Activated B cell treated with CpG ODN at 0.5 μM for 24 hours (primary cell): ENCODE data around the gene C21orf58. TPM values are rescaled to one million over a fixed set of nuclear protein-coding genes. Genes with fewer than 3 reads are reported as not detected.

Experiments used
- ATAC-seq: fragments of 200-7000 bp; cut with Tn5 transposase; one replicate; pipeline ENCODE4 v1.10.0; 2021; ENCODE audit warnings: low read depth, mild to moderate bottlenecking, moderate library complexity
- CTCF ChIA-PET: fragments of 350-600 bp; sonication (Branson Sonifier 250); formaldehyde crosslinking; loops from one replicate; lab custom pipeline; 2021; ENCODE audit warnings: antibody characterized with exemption; lab: Charles Lee
- POLR2A ChIA-PET: fragments of 350-600 bp; sonication (Branson Sonifier 250); formaldehyde crosslinking; loops from one replicate; lab custom pipeline; 2021; ENCODE audit warnings: antibody characterized with exemption; lab: Charles Lee
- DNase-seq: peaks from one replicate; pipeline ENCODE4 v3.0.0; 2022
- H3K27ac Mint-ChIP-seq: one replicate; pipeline ENCODE4 v1.8.0; 2020; ENCODE audit warnings: mixed read lengths
- H3K27me3 Mint-ChIP-seq: one replicate; pipeline ENCODE4 v1.8.0; 2021; ENCODE audit warnings: mixed read lengths
- H3K36me3 Mint-ChIP-seq: one replicate; pipeline ENCODE4 v1.8.0; 2021; ENCODE audit warnings: low read depth, mixed read lengths
- H3K4me1 Mint-ChIP-seq: one replicate; pipeline ENCODE4 v1.8.0; 2021; ENCODE audit warnings: mixed read lengths
- H3K4me3 Mint-ChIP-seq: one replicate; pipeline ENCODE4 v1.8.0; 2020; ENCODE audit warnings: mild to moderate bottlenecking, mixed read lengths
- H3K9me3 Mint-ChIP-seq: one replicate; pipeline ENCODE4 v1.8.0; 2020; ENCODE audit warnings: mixed read lengths
- intact Hi-C: fragments of 100-400 bp; cut with micrococcal nuclease; formaldehyde crosslinking; loops from one replicate; pipeline ENCODE4 v1.15.1; 2024
- total RNA-seq: library from RNA; stranded (reverse); gene quantifications from 2 replicates; pipeline ENCODE4 v1.2.3, GENCODE V29; 2022
- TF ChIP-seq, protein P1 (sequence below): fragments of 200-600 bp; IDR thresholded peaks from one replicate; pipeline ENCODE4 v1.8.0; 2022; ENCODE audit warnings: antibody characterized with exemption, mild to moderate bottlenecking

Gene C21orf58
- total RNA-seq, 1 donor from 2014 or later = 4.7 TPM

DNA sequence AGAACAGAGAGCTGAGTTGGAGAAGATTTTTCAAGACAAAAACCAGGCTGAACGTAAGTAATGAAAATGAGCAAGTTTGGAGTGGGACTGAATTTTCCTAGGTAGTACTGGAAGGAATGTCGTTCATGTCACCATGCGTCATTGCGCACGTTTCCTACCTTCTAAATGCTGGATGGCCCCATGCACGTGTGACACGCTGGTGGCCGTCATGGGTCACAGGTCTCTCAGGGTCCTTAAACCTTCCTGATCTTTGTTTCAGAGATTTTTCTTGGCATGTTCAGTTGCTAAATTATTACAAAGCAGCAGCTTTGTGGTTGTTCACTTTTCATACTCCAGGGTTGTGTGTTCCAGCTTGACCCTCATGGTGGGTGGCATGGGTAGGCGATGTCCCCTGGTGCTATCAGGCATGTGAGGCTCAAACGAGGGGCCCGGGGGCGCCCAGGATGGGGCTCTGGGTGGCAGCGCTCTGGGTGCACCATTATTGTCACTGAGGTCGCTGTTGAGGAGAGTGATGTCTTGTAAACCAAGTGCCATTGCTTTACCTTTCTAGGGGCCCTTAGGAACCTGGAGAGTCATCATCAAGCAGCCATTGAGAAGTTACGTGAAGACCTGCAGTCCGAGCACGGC is 25.6 kb upstream of the C21orf58 start:
- ChIA-PET CTCF (no interaction called here), POLR2A (no interaction called here)
- DNase-seq (no peak), ATAC-seq (no peak)
- TF ChIP-seq, protein P1, sequence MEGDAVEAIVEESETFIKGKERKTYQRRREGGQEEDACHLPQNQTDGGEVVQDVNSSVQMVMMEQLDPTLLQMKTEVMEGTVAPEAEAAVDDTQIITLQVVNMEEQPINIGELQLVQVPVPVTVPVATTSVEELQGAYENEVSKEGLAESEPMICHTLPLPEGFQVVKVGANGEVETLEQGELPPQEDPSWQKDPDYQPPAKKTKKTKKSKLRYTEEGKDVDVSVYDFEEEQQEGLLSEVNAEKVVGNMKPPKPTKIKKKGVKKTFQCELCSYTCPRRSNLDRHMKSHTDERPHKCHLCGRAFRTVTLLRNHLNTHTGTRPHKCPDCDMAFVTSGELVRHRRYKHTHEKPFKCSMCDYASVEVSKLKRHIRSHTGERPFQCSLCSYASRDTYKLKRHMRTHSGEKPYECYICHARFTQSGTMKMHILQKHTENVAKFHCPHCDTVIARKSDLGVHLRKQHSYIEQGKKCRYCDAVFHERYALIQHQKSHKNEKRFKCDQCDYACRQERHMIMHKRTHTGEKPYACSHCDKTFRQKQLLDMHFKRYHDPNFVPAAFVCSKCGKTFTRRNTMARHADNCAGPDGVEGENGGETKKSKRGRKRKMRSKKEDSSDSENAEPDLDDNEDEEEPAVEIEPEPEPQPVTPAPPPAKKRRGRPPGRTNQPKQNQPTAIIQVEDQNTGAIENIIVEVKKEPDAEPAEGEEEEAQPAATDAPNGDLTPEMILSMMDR = no peak
- no peaks in the 10 kb centered on the region for H3K9me3 Mint-ChIP-seq
- H3K4me3 Mint-ChIP-seq = no peak overlapping the region
- no peaks in the 10 kb centered on the region for H3K27me3 Mint-ChIP-seq
- intact Hi-C loops = no loop called here
- H3K36me3 Mint-ChIP-seq = peaks cover 90% of the 10 kb centered on the region
- H3K27ac Mint-ChIP-seq = no peak overlapping the region
- H3K4me1 Mint-ChIP-seq = no peaks in the 10 kb centered on the region

DNA sequence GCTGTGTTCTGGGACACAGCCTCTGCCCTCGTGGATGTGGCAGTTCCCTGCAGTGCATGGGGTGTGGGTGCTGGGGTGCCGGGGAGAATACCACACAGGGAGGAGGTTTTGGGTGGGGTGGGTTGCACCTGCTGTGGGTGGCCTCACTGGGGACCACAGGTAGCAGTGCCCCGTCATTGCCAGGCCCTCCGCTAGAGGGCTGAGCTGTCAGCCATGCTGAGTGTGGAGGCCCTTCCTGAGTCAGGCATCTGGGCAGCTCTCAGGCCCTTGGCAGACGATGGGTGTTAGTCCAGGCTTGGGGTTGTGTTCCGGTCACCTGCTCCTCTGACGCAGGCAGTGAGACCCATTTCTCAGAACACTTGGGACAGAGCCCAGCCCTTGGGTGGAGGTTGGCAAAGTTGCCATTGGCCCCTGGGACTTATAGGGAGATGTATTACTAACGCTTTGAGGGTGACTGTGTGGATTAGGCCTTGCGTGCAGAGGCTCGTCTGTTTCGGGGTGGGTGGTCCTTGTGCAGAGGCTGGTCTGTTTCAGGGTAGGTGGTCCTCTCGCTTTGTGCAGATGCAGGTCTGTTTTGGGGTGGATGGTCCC is 24.2 kb upstream of the C21orf58 start:
- Mint-ChIP-seq H3K27me3 (no peaks in the 10 kb centered on the region), H3K36me3 (peaks cover 84% of the 10 kb centered on the region), H3K27ac (no peak overlapping the region), H3K4me3 (no peak overlapping the region), H3K4me1 (no peaks in the 10 kb centered on the region), H3K9me3 (no peaks in the 10 kb centered on the region)
- intact Hi-C loops = no loop called here
- POLR2A ChIA-PET = no interaction called here
- no peak for ATAC-seq
- TF ChIP-seq, protein P1 = no peak
- DNase-seq = no peak
- CTCF ChIA-PET = no interaction called here

- H3K9me3 Mint-ChIP-seq = no peaks in the 10 kb centered on the region
- no peak overlapping the region for H3K4me3 Mint-ChIP-seq
- no peak overlapping the region for H3K27ac Mint-ChIP-seq
- TF ChIP-seq, protein P1 = no peak
- H3K27me3 Mint-ChIP-seq = no peaks in the 10 kb centered on the region
- POLR2A ChIA-PET = no interaction called here
- H3K4me1 Mint-ChIP-seq = no peaks in the 10 kb centered on the region
- ATAC-seq (no peak), DNase-seq (no peak)
- CTCF ChIA-PET = no interaction called here
- peaks cover 81% of the 10 kb centered on the region for H3K36me3 Mint-ChIP-seq
- intact Hi-C loops = no loop called here
Observed at GRCh38 chr21:46347203-46347550, 23.5 kb upstream of the C21orf58 start.

DNA sequence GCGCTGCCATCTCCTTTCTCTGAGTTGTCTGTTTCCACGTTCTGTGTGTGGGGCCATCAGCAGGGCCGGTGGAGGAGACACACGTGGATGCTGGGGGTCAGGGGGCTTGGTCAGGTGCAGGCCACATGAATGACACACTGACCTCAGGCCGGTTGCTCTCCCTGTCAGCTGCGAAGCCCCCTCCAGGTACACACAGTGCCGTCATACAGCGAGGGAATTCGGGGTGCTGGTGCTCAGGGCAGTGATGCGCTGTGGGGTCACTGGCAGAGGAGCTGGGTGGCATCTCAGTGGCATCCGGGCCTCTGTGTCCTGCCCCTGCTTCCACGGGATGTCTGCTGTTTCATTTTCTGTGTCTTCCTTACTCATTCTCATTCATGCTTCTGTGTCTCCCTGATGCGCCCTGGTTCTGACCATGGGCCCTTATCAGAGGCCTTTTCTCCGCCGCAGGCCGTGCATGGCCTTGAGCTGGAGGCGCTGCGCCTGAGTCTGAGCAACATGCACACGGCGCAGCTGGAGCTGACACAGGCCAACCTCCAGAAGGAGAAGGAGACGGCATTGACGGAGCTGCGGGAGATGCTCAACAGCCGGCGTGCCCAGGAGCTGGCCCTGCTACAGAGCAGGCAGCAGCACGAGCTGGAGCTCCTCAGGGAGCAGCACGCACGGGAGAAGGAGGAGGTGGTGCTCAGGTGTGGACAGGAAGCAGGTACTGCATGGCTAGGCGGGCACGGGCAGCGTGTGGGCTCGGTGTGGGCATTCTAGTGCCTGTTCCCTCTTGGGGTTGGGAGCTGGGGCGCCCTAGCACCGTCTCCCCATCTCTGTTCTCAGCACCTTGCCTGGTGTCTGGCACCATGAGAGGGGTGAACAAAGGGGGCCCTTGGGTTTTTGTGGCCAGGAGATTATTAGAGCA is 22.9 kb upstream of the C21orf58 start:
- TF ChIP-seq, protein P1 = no peak
- ChIA-PET POLR2A (no interaction called here), CTCF (no interaction called here)
- Mint-ChIP-seq H3K27ac (no peak overlapping the region), H3K9me3 (no peaks in the 10 kb centered on the region), H3K4me1 (no peaks in the 10 kb centered on the region), H3K4me3 (no peak overlapping the region), H3K36me3 (peaks cover 75% of the 10 kb centered on the region), H3K27me3 (no peaks in the 10 kb centered on the region)
- intact Hi-C loops = no loop called here
- DNase-seq (no peak), ATAC-seq (no peak)

DNA sequence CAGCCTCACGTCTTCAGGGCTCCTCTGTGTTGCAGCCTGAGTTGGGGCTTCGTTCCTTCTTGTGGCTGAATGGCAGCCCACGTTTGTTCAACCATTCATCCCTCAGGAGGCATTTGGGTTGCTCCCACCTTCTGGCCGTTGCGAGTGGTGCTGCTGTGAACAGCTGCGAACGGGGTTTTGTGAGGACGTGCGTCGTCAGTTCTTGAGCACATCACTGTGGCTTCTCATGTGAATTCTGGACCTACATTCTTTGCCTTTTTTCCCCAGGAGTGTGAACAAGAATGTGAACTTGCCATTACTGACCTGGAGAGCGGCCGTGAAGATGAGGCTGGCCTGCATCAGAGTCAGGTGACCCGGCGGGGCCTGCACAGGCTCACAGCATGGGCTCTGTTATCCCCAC is 22.2 kb upstream of the C21orf58 start:
- TF ChIP-seq, protein P1 = no peak
- no peaks in the 10 kb centered on the region for H3K27me3 Mint-ChIP-seq
- intact Hi-C loops = no loop called here
- no peaks in the 10 kb centered on the region for H3K9me3 Mint-ChIP-seq
- ATAC-seq (no peak), DNase-seq (no peak)
- H3K27ac Mint-ChIP-seq = no peak overlapping the region
- H3K4me1 Mint-ChIP-seq = no peaks in the 10 kb centered on the region
- H3K4me3 Mint-ChIP-seq = no peak overlapping the region
- ChIA-PET CTCF (no interaction called here), POLR2A (no interaction called here)
- H3K36me3 Mint-ChIP-seq = peaks cover 72% of the 10 kb centered on the region
